HFF-Myc (cell line): Measurements from ENCODE around the gene AUP1.
A peak's percentile ranks its signal among the peaks of the same experiment; 100 is the strongest.

ENCODE experiments used
- DNase-seq: peaks from one replicate; pipeline ENCODE4 v3.0.0-alpha.2; 2011; ENCODE audit warnings: low read depth; ENCODE audit errors: extremely low read depth
- H3K4me3 ChIP-seq: replicated peaks from 2 replicates; pipeline ENCODE4 v1.5.1; 2011; ENCODE audit warnings: low read depth, mild to moderate bottlenecking, control low read depth, low read length
- CTCF ChIP-seq: IDR thresholded peaks from 2 replicates; pipeline ENCODE4 v1.5.1; 2012; ENCODE audit warnings: mild to moderate bottlenecking, low read depth, low read length, control low read depth; ENCODE audit errors: missing control alignments

The AUP1 gene

GRCh38 chr2:74548285-74548899 is 18.9 kb upstream of the AUP1 start:
- no peak for DNase-seq
- TF ChIP-seq CTCF: no peak
- peak overlapping the region; percentile 58 for H3K4me3 ChIP-seq

GRCh38 chr2:74546004-74546403 is 16.5 kb upstream of the AUP1 start:
- H3K4me3 ChIP-seq: no peak overlapping the region
- DNase-seq: no peak
- no peak for TF ChIP-seq CTCF

- DNase-seq: no peak
- TF ChIP-seq CTCF: peak; percentile 6
- no peak overlapping the region for H3K4me3 ChIP-seq
Observed at GRCh38 chr2:74544634-74545033, 15.1 kb upstream of the AUP1 start.

GRCh38 chr2:74542978-74543377 is 13.5 kb upstream of the AUP1 start:
- DNase-seq: no peak
- TF ChIP-seq CTCF: no peak
- H3K4me3 ChIP-seq: no peak overlapping the region

GRCh38 chr2:74540291-74540690 is 10.8 kb upstream of the AUP1 start:
- H3K4me3 ChIP-seq: no peak overlapping the region
- no peak for TF ChIP-seq CTCF
- DNase-seq: no peak

- no peak for TF ChIP-seq CTCF
- no peak overlapping the region for H3K4me3 ChIP-seq
- DNase-seq: no peak
Observed at GRCh38 chr2:74538881-74539339, 9.4 kb upstream of the AUP1 start.

GRCh38 chr2:74537140-74537539 is 7.6 kb upstream of the AUP1 start:
- no peak overlapping the region for H3K4me3 ChIP-seq
- no peak for DNase-seq
- TF ChIP-seq CTCF: no peak
